Upper lobe of left lung (tissue), 6 donors: ENCODE measurements around the gene NWD2. TPM values are rescaled to one million over a fixed set of nuclear protein-coding genes. Genes with fewer than 3 reads are reported as not detected.

Source experiments
- ATAC-seq, 2 donors: fragments of 200-7000 bp; cut with Tn5 transposase; one replicate each; pipeline ENCODE4 v1.9.1; 2022; ENCODE audit warnings: mild to moderate bottlenecking in 2 of 2, moderate library complexity in 2 of 2; ENCODE audit not compliant: low FRiP score in 2 of 2
- DNase-seq, 2 donors: peaks; one replicate each; pipeline ENCODE4 v3.0.0-alpha.2; 2019 to 2020
- H3K27ac ChIP-seq, 4 donors: fragments of 200-600 bp; sonication (generic); one replicate each; pipeline ENCODE4 v1.5.1; 2016 to 2019
- H3K27me3 ChIP-seq, 4 donors: fragments of 200-600 bp; sonication (generic); one replicate each; pipeline ENCODE4 v1.5.1; 2017 to 2019
- H3K36me3 ChIP-seq, 4 donors: fragments of 200-600 bp; sonication (generic); one replicate each; pipeline ENCODE4 v1.5.1; 2016 to 2019
- H3K4me1 ChIP-seq, 4 donors: fragments of 200-600 bp; sonication (generic); one replicate each; pipeline ENCODE4 v1.5.1; 2018 to 2019
- H3K4me3 ChIP-seq, 4 donors: fragments of 200-600 bp; sonication (generic); one replicate each; pipeline ENCODE4 v1.5.1; 2017 to 2019; ENCODE audit warnings: mild to moderate bottlenecking in 2 of 4, moderate library complexity in 1 of 4
- H3K9me3 ChIP-seq, 4 donors: fragments of 200-600 bp; sonication (generic); one replicate each; pipeline ENCODE4 v1.5.1; 2018 to 2019
- EP300 ChIP-seq, 4 donors: sonication (generic); formaldehyde crosslinking; IDR thresholded peaks; one replicate each; pipeline ENCODE4 v1.5.1; 2017; ENCODE audit warnings: antibody characterized with exemption in 4 of 4, control low read depth in 2 of 4
- POLR2A ChIP-seq, 4 donors: fragments of 450-650 bp; IDR thresholded peaks; one replicate each; pipeline ENCODE4 v1.5.1; 2016 to 2017; ENCODE audit warnings: antibody characterized with exemption in 4 of 4, mild to moderate bottlenecking in 2 of 4
- POLR2AphosphoS5 ChIP-seq, 2 donors: sonication (generic); formaldehyde crosslinking; IDR thresholded peaks; one replicate each; pipeline ENCODE4 v1.5.1; 2017; ENCODE audit warnings: antibody characterized with exemption in 2 of 2
- WGBS, 2 donors: methylation state at CpG; one replicate each; pipeline ENCODE4 v1.1.5; 2017 to 2018; 5-methylcytosine and 5-hydroxymethylcytosine counted together
- total RNA-seq, 6 donors: library from RNA; depleted of rRNA in 4 of 6; stranded (reverse); fragments of >200 nt in 4 of 6; gene quantifications; one replicate each; pipeline versions ENCODE4 v1.1.0 to v1.2.1, GENCODE V29; 2016 to 2021
- TF ChIP-seq, protein P1 (sequence below), 6 experiments: fragments of 450-650 bp in 4 of 6; fragments of 200-600 bp in 2 of 6; sonication (generic) in 2 of 6; IDR thresholded peaks; one replicate each; pipeline ENCODE4 v1.5.1; 2016 to 2019; ENCODE audit warnings: antibody characterized with exemption in 6 of 6
- donor health status: DM: no; HTN: no; CAD: no; lungs with moderate emphysema.
- donor health status: DM: no; HTN: yes; CAD: no; lungs with severe emphysema.

NWD2 gene
- total RNA-seq, 6 donors from 2014 or later: not detected

DNA sequence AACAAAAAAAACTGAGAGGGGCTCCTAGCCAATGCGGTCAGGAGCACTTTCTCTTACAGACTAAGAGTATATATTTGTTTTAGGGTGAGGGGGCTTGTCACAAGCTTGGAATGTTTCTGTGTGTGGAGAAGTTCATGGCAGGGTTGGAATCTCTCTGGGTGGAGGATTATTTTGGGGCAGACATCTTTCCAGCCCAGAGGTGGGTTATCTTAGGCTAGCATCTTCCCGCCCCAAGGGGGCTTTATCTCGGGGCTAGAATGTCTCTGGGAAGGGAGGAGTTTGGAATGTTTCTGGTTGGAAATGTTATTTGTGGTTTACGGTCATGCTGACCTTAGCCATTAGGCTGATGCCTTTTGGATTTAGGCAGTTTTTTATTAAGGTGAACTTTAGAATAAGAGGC, 236.0 kb downstream of the NWD2 start:
- no peak overlapping the region for H3K27ac ChIP-seq
- peaks cover 0 to 3% (median 1%) of the 10 kb centered on the region in 4 donors for H3K4me1 ChIP-seq
- DNase-seq (no peak), ATAC-seq (no peak)
- WGBS, 2 donors: 68 to 85% methylated on average over 4 of the region's 4 CpGs
- H3K9me3 ChIP-seq: no peaks in the 10 kb centered on the region
- H3K4me3 ChIP-seq: no peak overlapping the region
- H3K36me3 ChIP-seq: no peaks in the 10 kb centered on the region
- TF ChIP-seq, protein P1, sequence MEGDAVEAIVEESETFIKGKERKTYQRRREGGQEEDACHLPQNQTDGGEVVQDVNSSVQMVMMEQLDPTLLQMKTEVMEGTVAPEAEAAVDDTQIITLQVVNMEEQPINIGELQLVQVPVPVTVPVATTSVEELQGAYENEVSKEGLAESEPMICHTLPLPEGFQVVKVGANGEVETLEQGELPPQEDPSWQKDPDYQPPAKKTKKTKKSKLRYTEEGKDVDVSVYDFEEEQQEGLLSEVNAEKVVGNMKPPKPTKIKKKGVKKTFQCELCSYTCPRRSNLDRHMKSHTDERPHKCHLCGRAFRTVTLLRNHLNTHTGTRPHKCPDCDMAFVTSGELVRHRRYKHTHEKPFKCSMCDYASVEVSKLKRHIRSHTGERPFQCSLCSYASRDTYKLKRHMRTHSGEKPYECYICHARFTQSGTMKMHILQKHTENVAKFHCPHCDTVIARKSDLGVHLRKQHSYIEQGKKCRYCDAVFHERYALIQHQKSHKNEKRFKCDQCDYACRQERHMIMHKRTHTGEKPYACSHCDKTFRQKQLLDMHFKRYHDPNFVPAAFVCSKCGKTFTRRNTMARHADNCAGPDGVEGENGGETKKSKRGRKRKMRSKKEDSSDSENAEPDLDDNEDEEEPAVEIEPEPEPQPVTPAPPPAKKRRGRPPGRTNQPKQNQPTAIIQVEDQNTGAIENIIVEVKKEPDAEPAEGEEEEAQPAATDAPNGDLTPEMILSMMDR (IDR thresholded peaks at IDR 0.05): no peak
- no peaks in the 10 kb centered on the region for H3K27me3 ChIP-seq

DNA sequence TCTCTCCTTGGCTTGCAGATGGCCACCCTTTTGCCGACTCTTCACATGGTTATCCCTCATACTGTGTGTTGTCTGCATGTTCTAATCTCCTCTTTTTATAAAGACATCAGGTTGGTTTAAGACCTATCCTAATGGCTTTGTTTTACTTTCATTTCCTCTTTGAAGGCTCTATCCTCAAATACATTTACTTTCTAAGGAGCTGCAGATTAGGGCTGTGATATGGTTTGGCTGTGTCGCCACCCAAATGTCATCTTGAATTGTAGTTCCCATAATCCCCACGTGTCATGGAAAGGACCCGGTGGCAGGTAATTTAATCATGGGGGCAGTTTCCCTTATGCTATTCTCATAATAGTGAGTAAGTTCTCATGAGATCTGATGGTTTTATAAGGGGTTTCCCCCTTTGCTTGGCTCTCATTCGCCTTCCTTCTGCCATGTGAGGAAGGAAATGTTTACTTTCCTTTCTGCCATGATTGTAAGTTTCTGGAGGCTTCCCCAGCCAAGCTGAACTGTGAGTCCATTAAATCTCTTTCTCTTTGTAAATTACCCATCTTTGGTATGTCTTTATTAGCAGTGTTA, 237.1 kb downstream of the NWD2 start:
- 63 to 73% methylated on average over 5 of the region's 5 CpGs for WGBS, 2 donors

DNA sequence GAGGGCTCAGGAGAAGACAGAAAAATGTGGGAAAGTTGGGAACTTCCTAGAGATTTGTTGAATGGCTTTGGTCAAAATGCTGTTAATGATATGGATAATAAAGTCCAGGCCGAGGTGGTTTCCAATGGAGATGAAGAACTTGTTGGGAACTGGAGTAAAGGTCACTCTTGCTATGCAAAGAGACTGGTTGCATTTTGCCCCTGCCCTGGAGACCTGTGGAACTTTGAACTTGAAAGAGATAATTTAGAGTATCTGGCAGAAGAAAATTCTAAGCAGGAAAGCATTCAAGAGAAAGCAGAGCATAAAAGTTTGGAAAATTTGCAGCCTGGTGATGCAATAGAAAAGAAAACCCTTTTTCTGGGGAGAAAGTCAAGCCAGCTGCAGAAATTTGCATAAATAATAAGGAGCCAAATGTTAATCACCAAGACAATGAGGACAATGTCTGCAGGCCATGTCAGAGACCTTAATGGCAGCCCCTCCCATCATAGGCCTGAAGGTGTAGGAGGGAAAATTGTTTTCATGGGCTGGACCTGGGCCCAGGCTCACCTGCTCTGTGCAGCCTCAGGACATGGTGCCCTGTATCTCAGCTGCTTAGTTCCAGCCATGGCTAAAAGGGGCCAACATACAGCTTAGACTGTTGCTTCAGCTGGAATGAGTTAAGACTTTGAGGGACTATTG, 237.8 kb downstream of the NWD2 start:
- no peak for DNase-seq
- Histone ChIP-seq H3K27me3 (no peaks in the 10 kb centered on the region), H3K27ac (no peak overlapping the region), H3K4me1 (peaks cover 0 to 3% (median 1%) of the 10 kb centered on the region in 4 donors), H3K4me3 (no peak overlapping the region), H3K36me3 (no peaks in the 10 kb centered on the region), H3K9me3 (no peaks in the 10 kb centered on the region)
- TF ChIP-seq EP300 (IDR thresholded peaks at IDR 0.05) (no peak), POLR2A (IDR thresholded peaks at IDR 0.05) (no peak), POLR2AphosphoS5 (IDR thresholded peaks at IDR 0.05) (no peak)
- TF ChIP-seq, protein P1 (IDR thresholded peaks at IDR 0.05): no peak
- no peak for ATAC-seq
- 71 to 81% methylated on average over 1 of the region's 1 CpG for WGBS, 2 donors

More for the DNA sequence above, 237.1 kb downstream of the NWD2 start:
- TF ChIP-seq POLR2AphosphoS5 (IDR thresholded peaks at IDR 0.05) (no peak), EP300 (IDR thresholded peaks at IDR 0.05) (no peak), POLR2A (IDR thresholded peaks at IDR 0.05) (no peak)
- TF ChIP-seq, protein P1 (IDR thresholded peaks at IDR 0.05): no peak
- H3K4me1 ChIP-seq: peaks cover 0 to 3% (median 1%) of the 10 kb centered on the region in 4 donors
- no peak overlapping the region for H3K4me3 ChIP-seq
- DNase-seq (no peak), ATAC-seq (no peak)
- H3K27me3 ChIP-seq: no peaks in the 10 kb centered on the region
- H3K9me3 ChIP-seq: no peaks in the 10 kb centered on the region
- no peak overlapping the region for H3K27ac ChIP-seq
- H3K36me3 ChIP-seq: no peaks in the 10 kb centered on the region

DNA sequence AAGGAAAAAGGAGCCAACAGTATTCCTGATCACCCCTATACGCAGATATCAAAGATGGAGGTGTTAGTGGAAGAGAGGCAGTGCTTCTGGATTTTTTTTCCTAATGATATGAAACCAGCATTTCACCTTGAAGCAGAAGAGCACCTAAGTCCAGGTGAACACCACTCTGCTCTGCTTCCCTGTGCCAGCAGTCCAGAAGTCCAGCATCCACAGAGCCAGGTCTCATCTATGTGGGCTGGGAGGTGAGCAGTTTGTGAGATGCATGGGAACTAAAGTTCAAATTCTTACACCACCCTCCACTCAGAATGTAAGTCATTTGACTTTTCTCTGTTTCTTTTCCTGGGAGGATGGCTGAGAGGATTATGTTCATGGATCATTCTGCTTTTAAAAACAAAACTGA, 239.1 kb downstream of the NWD2 start:
- no peaks in the 10 kb centered on the region for H3K27me3 ChIP-seq
- ATAC-seq (no peak), DNase-seq (no peak)
- H3K4me3 ChIP-seq: no peak overlapping the region
- H3K9me3 ChIP-seq: no peaks in the 10 kb centered on the region
- WGBS, 2 donors: 62 to 73% methylated on average over 1 of the region's 1 CpG
- no peaks in the 10 kb centered on the region for H3K36me3 ChIP-seq
- no peak overlapping the region for H3K27ac ChIP-seq
- TF ChIP-seq EP300 (IDR thresholded peaks at IDR 0.05): no peak
- peaks cover 0 to 3% (median 1%) of the 10 kb centered on the region in 4 donors for H3K4me1 ChIP-seq

DNA sequence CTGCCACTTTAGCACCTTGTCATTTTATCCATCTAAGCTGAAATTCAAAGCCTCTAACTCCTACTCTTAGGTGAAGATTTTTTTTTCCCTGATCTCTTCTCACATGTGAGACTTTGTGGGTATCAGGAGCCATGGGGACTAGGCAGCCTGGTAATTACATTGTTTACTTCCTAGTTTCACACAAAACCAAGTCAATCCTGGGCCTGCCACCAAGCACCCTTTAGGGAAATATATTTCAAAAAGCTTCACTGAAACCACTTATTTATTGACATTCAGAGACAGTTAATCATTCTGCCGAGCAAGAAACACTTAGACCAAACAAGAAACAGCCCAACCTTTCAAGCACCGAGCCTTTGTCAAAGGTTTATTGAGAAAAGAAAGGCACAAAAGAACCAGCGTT, 241.6 kb downstream of the NWD2 start:
- Histone ChIP-seq H3K4me1 (no peaks in the 10 kb centered on the region), H3K27ac (no peak overlapping the region), H3K9me3 (no peaks in the 10 kb centered on the region), H3K4me3 (no peak overlapping the region), H3K27me3 (no peaks in the 10 kb centered on the region), H3K36me3 (no peaks in the 10 kb centered on the region)
- ATAC-seq (no peak), DNase-seq (no peak)
- WGBS, 2 donors: 72 to 86% methylated on average over 3 of the region's 3 CpGs
- no peak for TF ChIP-seq POLR2A (IDR thresholded peaks at IDR 0.05)
- TF ChIP-seq, protein P1 (IDR thresholded peaks at IDR 0.05): no peak
